Measurements from ENCODE around the gene COX17. TPM values are rescaled to one million over a fixed set of nuclear protein-coding genes. Genes with fewer than 3 reads are reported as not detected.

Gene COX17
- total RNA-seq, 1 experiment from 2014 or later = 49.7 TPM

GRCh38 chr3:119690043-119690656, 12.9 kb upstream of the COX17 start:
- Histone ChIP-seq H3K36me3 (ENCODE audit: insufficient read depth, low read length, poor library complexity, severe bottlenecking) (no peaks in the 10 kb centered on the region), H3K9me3 (ENCODE audit: low read depth, low read length, poor library complexity, severe bottlenecking) (no peaks in the 10 kb centered on the region), H3K27ac (ENCODE audit: low read depth, low read length, poor library complexity, severe bottlenecking) (no peak overlapping the region), H3K4me3 (ENCODE audit: low read depth, low read length, poor library complexity, severe bottlenecking) (no peak overlapping the region), H3K4me1 (ENCODE audit: insufficient read depth, low read length, poor library complexity, severe bottlenecking) (no peaks in the 10 kb centered on the region), H3K27me3 (replicated peaks; ENCODE audit: insufficient read depth, low read depth, low read length, poor library complexity) (peaks cover 7% of the 10 kb centered on the region)
- TF ChIP-seq, protein P1, sequence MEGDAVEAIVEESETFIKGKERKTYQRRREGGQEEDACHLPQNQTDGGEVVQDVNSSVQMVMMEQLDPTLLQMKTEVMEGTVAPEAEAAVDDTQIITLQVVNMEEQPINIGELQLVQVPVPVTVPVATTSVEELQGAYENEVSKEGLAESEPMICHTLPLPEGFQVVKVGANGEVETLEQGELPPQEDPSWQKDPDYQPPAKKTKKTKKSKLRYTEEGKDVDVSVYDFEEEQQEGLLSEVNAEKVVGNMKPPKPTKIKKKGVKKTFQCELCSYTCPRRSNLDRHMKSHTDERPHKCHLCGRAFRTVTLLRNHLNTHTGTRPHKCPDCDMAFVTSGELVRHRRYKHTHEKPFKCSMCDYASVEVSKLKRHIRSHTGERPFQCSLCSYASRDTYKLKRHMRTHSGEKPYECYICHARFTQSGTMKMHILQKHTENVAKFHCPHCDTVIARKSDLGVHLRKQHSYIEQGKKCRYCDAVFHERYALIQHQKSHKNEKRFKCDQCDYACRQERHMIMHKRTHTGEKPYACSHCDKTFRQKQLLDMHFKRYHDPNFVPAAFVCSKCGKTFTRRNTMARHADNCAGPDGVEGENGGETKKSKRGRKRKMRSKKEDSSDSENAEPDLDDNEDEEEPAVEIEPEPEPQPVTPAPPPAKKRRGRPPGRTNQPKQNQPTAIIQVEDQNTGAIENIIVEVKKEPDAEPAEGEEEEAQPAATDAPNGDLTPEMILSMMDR (conservative IDR thresholded peaks at IDR 0.05; ENCODE audit: low read depth, low read length) = peak; percentile 66
- no peak for TF ChIP-seq EZH2 (IDR thresholded peaks at IDR 0.05; ENCODE audit: borderline replicate concordance, low read depth, low read length, poor library complexity, severe bottlenecking)
- intact Hi-C loops (cut with micrococcal nuclease; ENCODE audit: unreplicated experiment) = no loop called here
- DNase-seq (ENCODE audit: low spot score) = peak; percentile 54
- ChIA-PET POLR2A (ENCODE audit: low non-redundant PET) (no interaction called here), CTCF (no interaction called here)
- BruUV-seq (replicated peaks) = no TSS peak

GRCh38 chr3:119683421-119683820, 6.2 kb upstream of the COX17 start:
- no peak for DNase-seq (ENCODE audit: low spot score)
- Histone ChIP-seq H3K4me1 (ENCODE audit: insufficient read depth, low read length, poor library complexity, severe bottlenecking) (no peaks in the 10 kb centered on the region), H3K9me3 (ENCODE audit: low read depth, low read length, poor library complexity, severe bottlenecking) (no peaks in the 10 kb centered on the region), H3K4me3 (ENCODE audit: low read depth, low read length, poor library complexity, severe bottlenecking) (no peak overlapping the region), H3K36me3 (ENCODE audit: insufficient read depth, low read length, poor library complexity, severe bottlenecking) (no peaks in the 10 kb centered on the region), H3K27me3 (replicated peaks; ENCODE audit: insufficient read depth, low read depth, low read length, poor library complexity) (no peaks in the 10 kb centered on the region), H3K27ac (ENCODE audit: low read depth, low read length, poor library complexity, severe bottlenecking) (no peak overlapping the region)
- intact Hi-C loops (cut with micrococcal nuclease; ENCODE audit: unreplicated experiment) = loop anchor here (5.0 kb wide), 1 partner anchor 406 kb away; no protein-coding TSS in a partner anchor
- CTCF ChIA-PET = no interaction called here
- POLR2A ChIA-PET (ENCODE audit: low non-redundant PET) = no interaction called here
- TF ChIP-seq, protein P1 (conservative IDR thresholded peaks at IDR 0.05; ENCODE audit: low read depth, low read length) = no peak
- no peak for TF ChIP-seq EZH2 (IDR thresholded peaks at IDR 0.05; ENCODE audit: borderline replicate concordance, low read depth, low read length, poor library complexity, severe bottlenecking)
- no TSS peak for BruUV-seq (replicated peaks)

GRCh38 chr3:119681279-119681678, 4.1 kb upstream of the COX17 start:
- H3K27ac ChIP-seq (ENCODE audit: low read depth, low read length, poor library complexity, severe bottlenecking) = no peak overlapping the region
- intact Hi-C loops (cut with micrococcal nuclease; ENCODE audit: unreplicated experiment) = loop anchor here (2.0 to 5.0 kb wide), 3 partner anchors 258 to 796 kb away; no protein-coding TSS in a partner anchor
- H3K27me3 ChIP-seq (replicated peaks; ENCODE audit: insufficient read depth, low read depth, low read length, poor library complexity) = no peaks in the 10 kb centered on the region
- ChIA-PET POLR2A (ENCODE audit: low non-redundant PET) (no interaction called here), CTCF (interaction anchor here (0.5 kb wide), 1 partner anchor 345 kb away, joined by 7 read pairs; no protein-coding TSS in a partner anchor)
- H3K36me3 ChIP-seq (ENCODE audit: insufficient read depth, low read length, poor library complexity, severe bottlenecking) = no peaks in the 10 kb centered on the region
- H3K9me3 ChIP-seq (ENCODE audit: low read depth, low read length, poor library complexity, severe bottlenecking) = no peaks in the 10 kb centered on the region
- H3K4me1 ChIP-seq (ENCODE audit: insufficient read depth, low read length, poor library complexity, severe bottlenecking) = peaks cover under 1% of the 10 kb centered on the region
- no peak for TF ChIP-seq EZH2 (IDR thresholded peaks at IDR 0.05; ENCODE audit: borderline replicate concordance, low read depth, low read length, poor library complexity, severe bottlenecking)
- TF ChIP-seq, protein P1 (conservative IDR thresholded peaks at IDR 0.05; ENCODE audit: low read depth, low read length) = peak; percentile 53
- peak; percentile 36 for DNase-seq (ENCODE audit: low spot score)
- H3K4me3 ChIP-seq (ENCODE audit: low read depth, low read length, poor library complexity, severe bottlenecking) = no peak overlapping the region
- no TSS peak for BruUV-seq (replicated peaks)

Measured in A673 (cell line).